ENCODE measurements around the gene EPHB4.
"Not testable (repeated sequence)": the region's sequence is repeated elsewhere in the genome, so short reads cannot be mapped to it uniquely, and the experiment has no call there.

The EPHB4 gene

DNA sequence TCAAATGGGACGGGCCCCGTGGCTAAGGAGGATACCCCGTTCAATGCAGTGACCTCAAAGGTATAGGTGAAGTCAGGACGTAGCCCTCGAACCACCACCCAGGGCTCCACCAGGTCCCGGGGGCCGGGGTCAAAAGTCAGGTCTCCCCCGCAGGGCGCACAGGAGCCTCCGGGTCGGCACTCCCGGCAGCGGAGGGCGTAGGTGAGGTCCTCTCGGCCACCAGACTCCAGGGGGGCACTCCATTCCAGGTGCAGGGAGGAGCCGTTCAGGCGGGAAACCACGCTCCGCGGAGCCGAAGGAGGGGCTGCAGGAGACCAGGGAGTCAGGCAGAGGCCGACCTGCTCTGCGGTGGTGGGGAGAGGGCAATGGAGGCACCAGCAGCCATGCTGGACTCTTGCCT lies 7.7 kb downstream of the EPHB4 start:
- no peak for FAIRE-seq

DNA sequence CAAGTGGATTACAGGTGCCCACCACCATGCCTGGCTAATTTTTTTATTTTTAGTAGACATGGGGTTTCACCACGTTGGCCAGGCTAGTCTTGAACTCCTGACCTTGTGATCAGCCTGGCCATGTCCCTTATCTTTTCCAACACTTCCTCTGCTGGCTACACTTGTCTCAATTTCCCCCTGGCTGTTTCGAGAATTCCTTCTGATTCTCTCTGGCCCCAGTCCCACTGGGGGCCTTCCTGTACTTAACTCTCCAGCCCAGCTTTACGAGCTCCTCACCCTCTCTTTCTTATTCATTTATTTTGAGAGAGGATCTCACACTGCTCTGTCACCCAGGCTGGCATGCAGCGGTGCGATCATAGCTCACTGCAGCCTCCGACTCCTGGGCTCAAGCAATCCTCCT lies 8.5 kb downstream of the EPHB4 start:
- FAIRE-seq, result no peak

DNA sequence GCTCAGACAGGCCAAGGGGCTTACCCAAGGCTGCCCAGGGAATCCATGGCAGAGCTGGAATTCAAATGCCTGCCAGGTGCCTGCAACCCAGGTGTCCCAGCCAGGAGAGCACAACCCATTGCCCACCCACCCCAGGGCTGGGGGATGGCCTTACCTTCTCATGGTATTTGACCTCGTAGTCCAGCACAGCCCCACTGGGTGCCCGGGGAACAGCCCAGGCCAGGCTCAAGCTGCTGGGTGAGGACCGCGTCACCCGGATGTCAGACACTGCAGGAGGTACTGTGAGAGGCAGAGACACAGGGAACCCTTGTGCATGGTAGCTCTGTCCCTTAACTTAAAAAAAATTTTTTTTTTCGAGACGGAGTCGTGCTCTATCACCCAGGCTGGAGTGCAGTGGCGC lies 9.0 kb downstream of the EPHB4 start:
- FAIRE-seq, result no peak

DNA sequence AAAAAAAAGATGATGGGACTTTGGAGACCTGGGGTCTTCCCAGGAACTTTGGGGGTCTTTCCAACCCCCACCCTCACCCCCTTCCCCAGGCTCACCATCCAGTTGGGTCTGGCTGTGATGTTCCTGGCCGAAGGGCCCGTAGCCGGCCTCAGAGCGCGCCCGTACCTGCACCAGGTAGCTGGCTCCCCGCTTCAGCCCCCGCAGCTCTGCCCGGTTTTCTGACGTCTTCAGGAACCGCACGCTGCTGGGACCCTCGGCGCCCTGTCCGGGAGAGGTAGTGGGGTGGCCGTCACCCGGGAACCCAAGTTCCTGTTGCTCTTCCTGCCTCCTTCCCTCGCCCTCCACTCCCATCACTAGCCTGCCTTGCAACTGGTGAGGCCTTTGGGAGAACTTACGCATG lies 10.2 kb downstream of the EPHB4 start:
- FAIRE-seq, result no peak

DNA sequence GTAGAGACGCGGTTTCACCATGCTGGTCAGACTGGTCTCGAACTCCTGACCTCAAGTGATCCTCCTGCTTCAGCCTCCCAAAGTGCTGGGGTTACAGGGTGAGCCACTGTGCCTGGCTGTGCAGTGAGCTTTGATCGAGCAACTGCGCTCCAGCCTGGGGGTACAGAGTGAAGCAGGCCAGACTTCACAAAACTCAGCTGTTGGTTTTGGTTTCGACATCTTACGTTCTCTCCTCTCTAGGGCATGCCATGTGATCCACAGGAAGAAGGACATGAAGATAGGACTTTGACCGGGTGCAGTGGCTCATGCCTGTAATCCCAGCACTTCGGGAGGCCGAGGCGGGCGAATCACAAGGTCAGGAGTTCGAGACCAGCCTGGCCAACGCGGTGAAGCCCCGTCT lies 10.8 kb downstream of the EPHB4 start:
- not testable (repeated sequence) for FAIRE-seq

DNA sequence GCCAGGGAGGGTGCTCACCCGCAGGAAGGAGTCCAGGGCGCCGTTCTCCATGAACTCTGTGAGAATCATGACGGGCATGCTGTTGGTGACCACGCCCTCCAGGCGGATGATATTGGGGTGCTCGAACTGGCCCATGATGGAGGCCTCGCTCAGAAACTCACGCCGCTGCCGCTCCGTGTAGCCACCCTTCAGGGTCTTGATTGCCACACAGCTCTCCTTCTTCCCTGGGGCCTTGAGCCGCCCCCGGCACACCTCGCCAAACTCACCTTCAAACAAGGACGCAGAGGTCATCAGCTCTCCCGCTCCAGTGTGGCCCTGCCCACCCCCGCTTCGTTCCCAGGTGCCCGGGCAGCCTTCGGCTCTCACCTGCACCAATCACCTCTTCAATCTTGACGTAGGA lies 14.6 kb downstream of the EPHB4 start:
- FAIRE-seq, result no peak

DNA sequence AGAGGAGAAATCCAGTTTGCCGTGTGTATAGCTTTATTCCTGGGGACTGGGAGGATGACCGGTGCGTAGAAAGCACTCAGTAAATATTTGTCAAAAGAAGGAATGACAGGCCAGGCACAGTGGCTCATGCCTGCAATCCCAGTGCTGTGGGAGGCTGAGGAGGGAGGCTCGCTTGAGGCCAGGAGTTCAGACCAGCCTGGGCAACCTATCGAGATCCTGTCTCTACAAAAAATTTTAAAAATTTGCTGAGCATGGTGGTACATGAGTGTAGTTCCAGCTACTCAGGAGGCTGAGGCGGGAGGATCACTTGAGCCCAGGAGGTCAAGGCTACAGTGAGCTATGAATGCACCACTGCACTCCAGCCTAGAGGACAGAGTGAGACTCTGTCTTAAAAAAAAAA lies 15.8 kb downstream of the EPHB4 start:
- no peak for FAIRE-seq

DNA sequence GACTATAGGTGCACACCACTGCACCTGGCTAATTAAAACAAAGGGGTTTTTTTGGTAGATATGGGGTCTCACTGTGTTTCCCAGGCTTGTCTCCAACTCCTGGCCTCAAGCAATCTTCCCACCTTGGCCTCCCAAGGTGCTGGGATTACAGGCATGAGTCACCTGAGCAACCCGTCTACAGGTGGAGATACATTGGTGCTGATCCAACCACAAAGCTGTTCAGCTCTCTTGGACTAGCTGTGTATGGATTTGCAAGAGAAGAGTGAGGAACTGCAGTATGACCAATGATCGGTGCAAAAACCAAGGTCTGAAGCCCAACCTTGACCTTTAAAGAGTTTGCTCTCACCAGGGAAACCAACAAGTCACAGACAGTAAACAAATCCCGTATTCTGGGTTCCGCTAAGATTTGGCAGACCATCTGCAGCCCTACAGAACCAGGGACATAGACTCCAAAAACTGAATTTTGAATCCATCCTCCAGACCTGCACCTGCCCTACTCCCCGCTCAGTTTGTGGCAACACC lies 18.9 kb downstream of the EPHB4 start:
- no peak for FAIRE-seq

DNA sequence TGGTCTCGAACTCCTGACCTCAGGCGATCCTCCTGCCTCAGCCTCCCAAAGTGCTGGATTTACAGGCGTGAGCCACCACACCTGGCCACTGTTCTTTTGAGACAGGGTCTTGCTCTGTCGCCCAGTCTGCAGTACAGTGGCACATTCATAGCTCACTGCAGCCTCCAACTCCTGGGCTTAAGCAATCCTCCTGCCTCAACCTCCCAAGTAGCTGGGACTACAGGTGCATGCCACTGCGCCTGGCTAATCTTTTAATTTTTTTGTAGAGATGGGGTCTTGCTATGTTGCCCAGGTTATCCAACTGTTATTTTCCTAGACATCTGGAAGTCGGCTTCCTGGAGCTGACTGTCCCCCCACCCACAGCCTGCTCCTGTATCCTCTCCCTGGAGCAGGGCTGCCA lies 20.4 kb downstream of the EPHB4 start:
- FAIRE-seq, result not testable (repeated sequence)

DNA sequence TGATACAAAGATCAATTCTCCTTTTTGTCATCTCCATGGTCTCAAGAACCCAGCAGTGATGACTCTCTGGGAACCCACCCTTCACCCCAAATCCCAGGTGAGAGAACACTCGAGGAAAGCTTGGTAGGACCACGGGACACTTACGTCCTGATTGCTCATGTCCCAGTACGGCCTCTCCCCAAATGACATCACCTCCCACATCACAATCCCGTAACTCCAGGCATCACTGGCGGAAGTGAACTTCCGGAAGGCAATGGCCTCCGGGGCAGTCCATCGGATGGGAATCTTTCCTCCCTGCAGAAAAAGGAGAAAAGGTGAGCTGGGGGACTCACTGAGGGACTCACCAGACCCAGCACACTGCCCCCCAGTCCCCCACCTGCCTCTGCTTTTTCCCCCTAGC lies 21.0 kb downstream of the EPHB4 start:
- FAIRE-seq, result no peak

DNA sequence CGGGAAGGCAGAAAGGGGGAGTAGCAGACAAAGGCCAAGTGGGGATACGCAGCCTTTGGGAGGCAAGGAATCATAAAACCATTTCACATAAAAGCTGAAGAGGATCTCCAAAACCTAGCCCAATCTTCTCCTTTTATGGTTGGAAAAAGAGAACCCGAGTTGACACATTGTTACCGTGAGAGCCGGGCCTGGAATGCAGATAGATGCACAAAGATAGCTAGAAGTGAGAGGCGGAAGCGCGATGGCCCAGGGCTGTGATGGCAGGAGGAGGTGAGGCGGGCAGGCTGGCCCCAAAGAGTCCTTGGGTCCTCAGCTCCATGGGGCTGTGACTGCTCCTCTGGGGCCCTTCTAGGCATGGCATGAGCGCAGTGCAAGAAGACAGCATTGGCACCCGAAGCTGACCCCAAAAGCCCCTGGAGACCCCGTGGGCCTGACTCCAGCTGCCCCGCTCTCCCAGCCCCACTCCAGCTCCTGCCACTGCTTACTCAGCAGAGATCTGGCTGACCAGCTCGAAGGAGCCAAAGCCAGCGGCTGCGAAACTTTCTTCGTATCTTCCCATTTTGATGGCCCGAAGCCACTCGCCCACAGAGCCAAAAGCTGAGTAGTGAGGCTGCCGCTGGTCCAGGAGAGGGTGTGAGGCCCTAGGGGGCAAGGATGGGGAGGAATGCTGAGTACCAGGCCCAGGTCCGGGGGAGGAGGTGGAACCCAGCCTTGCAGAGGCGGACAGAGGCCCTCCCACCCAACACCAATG lies 22.5 kb downstream of the EPHB4 start:
- no peak for FAIRE-seq

DNA sequence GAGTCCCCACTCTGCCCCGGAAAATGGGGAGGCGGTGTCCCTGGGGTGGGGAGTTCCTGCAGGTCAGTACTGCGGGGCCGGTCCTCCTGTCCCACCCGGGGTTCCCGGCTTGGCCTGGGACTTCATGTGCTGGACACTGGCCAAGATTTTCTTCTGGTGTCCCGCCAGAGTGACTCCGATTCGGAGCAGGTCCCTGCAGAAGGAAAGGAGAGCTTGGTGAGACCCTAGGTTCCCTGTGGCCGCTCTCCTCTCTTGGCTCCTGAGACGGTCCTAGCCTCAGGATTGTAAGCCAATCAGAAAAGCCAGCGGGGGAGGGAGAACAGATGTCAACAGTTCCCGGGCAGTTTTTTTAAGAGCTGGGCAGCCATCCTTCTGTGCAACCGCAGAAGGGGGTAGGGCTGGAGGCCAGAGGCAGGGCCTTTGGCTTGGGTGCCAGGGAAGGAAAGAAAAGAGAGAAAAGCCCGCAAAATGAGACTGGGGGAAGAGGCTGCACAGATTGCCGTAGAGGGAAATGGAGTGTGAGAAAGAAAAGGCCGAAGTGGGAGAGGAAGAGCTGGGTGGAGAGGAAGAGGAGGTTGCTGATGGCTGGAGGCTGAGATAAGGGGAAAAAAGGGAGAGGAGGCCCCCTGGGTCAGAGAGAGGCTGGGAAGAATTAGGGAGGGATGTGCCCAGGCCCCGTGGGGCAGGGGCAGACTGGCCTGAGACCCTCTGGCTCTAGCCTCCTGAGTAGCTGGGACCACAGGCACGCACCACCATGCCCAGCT lies 23.7 kb downstream of the EPHB4 start:
- FAIRE-seq, result no peak

DNA sequence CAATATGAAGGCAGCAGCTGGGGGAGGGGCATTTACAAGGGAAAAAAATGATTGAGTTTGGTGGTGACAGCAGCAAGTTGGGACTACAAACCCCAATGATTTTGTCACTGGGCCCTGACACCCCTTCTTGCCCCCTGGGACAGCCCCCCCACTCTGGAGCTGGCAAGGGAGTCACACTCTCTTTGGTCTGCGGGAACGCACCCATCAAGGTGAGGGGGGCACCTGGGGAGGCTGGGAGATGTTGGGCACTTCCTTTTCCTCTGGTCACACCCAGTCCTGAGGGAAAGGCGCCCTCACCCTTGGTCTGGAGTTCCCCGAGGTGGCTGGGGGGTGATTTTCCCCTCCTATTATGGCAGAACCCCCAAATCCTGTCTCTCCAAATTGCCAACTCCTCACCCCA lies 24.4 kb downstream of the EPHB4 start:
- no peak for FAIRE-seq

DNA sequence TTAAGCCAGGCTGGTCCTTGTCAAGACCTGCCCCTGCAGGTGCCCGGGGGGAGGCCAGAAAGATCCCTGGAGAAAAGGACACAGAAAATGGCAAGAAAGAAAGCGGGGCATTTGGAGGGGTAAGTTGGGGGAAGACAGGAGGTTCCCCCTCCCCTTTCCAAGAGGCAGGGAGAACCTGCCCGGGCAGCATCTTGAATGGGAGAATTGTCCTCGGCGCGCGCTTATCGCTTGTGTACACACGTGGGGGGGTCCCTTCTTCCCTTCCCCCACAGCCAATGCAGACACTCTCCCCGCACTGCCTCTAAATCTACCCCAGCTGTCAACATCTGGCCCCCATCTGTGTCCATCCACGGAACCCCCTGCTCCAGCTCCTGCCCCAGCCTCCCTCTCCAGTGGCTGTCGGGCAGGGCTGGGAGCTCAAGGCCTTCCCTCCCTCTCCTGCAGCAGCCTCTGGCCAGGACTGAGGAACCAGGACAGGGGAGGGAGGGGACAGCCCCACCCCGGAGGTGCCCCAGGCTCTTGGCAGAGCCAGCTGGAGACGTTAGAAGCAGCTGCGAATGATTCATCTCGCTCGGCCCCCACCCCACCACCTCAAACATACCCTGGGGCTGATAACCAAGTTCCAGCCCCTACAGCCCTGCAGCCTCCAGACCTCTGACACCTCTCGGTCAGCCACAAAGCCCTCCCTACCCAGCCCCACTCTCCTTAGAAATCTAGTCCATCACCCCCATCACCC lies 25.3 kb downstream of the EPHB4 start:
- FAIRE-seq, result no peak

DNA sequence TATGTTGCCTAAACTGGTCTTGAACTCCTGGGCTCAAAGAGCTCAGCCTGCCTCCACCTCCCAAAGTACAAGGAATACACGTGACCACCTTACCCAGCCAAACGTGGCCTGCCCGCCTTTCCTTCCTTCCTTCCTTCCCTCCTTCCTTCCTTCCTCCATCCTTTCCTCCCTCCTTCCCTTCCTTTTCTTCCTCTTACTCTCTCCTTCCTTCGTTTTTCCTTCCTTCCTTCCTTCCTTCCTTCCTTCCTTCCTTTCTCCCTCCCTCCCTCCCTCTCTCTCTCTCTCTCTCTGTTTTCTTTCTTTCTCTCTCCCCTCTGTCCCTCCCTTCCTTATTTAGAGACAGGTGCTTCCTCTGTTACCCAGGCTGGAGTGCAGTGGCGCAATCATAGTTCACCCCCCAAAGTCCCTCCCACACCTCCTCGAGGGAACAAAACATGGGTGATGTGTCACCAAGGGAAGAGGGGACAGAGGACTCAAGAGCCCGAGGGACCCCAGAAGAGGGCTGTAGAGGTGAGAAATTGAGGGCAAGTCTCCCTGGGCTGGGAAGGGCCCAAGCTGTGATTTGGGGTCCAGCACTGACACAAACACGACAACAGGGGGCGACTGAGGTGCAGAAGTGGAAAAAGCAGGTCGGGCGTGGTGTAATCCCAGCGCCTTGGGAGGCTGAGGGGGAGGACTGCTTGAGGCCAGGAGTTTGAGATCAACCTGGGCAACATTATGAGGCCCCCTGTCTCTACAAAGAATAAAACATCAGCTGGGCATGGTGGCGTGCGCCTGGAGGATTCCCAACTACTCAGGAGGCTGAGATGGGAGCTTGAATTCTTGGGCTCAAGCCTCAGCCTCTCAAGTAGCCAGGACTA lies 28.1 kb downstream of the EPHB4 start:
- peak; percentile 59 for FAIRE-seq

DNA sequence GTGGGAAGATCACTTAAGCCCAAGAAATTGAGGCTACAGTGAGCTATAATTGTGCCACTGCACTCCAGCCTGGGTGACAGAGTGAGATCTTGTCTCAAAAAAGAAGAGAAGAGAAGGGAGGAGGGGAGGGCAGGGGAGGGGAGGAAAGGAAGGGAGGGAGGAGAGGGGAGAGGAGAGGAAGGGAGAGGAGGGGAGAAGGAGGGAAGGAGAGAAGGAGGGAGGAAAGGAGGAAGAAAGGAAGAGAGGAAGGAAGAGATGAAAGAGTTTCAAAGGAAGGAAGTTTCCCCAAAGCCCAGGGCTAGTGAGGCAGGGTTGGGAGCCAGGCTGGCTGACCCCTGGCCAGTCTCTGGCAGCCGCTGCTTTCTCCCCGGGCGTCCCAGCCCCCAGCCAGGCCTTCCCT lies 32.6 kb downstream of the EPHB4 start:
- no peak for FAIRE-seq

DNA sequence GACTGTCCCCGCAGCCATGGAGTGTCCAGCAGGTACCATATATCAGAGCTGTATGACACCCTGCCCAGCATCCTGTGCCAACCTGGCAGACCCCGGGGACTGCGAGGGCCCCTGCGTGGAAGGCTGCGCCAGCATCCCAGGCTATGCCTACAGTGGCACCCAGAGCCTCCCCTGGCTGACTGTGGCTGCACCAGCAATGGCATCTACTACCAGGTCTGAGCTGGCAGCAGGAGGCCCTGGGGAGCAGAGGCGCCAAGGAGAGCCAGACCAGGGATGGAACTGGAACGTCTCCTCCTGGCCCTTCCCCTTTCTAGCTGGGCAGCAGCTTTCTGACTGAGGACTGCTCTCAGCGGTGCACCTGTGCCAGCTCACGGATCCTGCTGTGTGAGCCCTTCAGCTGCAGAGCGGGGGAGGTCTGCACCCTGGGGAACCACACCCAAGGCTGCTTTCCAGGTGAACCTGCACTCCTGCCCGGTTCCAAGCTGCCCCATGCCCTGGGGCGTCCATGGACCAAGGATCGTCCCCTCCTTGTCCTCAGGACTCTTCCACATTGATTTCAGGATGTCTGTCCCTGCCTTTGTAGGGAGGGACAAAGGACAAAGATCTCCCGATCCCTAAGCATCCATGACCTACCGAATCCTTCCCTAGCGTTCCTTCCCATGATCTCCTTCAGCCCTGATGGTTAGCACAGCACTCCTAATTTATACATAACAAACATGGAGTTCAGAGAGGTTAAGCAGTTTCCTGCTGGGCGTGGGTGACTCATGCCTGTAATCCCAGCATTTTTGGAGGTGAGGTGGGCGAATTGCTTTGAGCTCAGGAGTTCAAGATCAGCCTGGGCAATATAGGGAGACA lies 33.3 kb downstream of the EPHB4 start:
- FAIRE-seq, result peak; percentile 46

DNA sequence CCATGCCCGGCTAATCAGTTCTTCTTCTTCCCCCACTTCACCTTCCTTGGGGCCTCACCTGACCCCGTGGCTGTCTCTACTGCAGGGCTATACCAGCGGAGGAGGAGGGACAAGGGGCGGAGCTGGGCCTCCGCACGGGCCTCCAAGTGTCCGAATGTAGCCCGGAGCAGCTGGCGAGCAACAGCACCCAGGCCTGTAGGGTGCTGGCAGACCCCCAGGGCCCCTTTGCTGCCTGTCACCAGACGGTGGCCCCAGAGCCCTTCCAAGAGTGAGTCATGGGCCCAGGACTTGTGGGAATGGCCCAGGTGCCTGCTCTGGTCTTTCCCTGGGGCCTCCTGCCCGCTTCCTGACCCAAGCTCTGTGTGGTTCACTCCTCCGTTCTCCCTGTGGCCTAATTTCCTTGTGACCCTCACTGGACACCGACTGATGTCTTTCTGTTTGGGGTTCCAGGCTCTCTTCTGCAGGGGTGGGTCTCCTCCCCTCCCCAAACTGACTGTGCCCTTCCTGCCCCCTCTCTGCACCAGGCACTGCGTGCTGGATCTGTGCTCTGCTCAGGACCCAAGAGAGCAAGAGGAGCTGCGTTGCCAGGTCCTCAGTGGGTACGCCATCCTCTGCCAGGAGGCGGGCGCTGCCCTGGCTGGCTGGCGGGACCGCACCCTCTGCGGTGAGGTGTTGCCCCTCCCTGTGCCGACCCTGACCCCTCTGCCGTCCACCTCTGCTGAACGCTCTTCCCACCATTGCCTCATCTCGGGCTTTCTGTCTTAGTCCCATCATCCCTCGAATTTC lies 35.2 kb downstream of the EPHB4 start:
- FAIRE-seq, result no peak

DNA sequence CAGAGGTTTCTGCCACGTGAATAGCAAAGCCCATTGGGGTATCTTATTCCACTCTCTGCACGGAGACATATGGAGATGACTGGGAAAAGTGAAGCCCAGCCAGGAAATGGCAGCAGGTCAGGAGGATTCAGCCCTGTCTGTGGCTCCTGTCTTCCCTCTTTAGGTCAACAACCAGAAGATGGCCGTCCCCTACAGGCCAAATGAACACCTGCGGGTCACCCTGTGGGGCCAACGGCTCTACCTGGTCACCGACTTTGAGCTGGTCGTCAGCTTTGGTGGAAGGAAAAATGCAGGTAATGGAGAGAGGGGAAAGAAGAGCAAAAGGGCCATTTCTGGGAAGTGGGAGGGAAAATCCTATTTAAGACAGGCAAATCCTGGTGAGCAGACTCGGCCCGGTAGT lies 38.3 kb downstream of the EPHB4 start:
- FAIRE-seq, result no peak

DNA sequence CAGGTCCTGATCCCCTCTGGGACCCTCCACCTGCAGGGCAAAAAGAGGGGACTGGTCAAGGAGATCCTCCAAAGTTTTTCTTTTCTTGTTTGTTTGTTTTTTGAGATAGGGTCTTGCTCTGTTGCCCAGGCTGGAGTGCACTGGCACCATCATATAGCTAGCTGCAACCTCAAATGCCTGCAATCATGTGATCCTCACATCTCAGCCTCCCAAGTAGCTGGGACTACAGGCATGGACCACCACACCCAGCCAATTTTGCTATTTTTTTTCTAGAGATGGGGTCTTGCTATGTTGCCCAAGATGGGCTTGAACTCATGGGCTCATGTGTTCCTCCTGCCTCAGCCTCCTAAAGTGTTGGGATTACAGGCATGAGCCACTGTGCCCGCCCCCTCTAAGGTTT lies 41.0 kb downstream of the EPHB4 start:
- FAIRE-seq, result no peak

DNA sequence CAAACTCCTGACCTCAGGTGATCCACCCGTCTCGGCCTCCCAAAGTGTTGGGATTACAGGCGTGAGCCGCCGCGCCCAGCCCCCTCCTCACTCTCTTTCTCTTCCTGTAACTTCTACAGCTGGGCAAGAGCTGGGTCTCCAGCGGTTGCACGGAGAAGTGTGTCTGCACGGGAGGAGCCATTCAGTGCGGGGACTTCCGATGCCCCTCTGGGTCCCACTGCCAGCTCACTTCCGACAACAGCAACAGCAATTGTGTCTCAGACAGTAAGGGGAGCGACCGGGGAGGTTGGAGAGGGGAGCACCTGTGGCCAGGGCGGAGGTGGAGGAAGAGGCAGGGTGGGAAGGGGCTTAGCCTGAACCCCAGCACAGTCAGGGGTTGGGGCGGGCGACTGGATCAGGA lies 41.4 kb downstream of the EPHB4 start:
- FAIRE-seq, result no peak
